ENCODE data around the gene ATXN1.
"Not testable (repeated sequence)": the region's sequence is repeated elsewhere in the genome, so short reads cannot be mapped to it uniquely, and the experiment has no call there.

GRCh38 chr6:16378360-16378759 is 382.9 kb downstream of the ATXN1 start:
- TF ChIP-seq CTCF (optimal IDR thresholded peaks at IDR 0.05 in 1 of 3, IDR thresholded peaks at IDR 0.05 in 1 of 3, conservative IDR thresholded peaks at IDR 0.05 in 1 of 3; ENCODE audit: extremely low read depth in 1 of 3, insufficient read depth in 2 of 3, low read length in 3 of 3); EZH2 (IDR thresholded peaks at IDR 0.05; ENCODE audit: low read length): not testable (repeated sequence)

All from keratinocyte (primary cell).